Activated CD8-positive, alpha-beta memory T cell treated with anti-CD3 and anti-CD28 coated beads for 1 hour (primary cell): Measurements from ENCODE around the gene TSPAN32.
"Not testable (repeated sequence)": the region's sequence is repeated elsewhere in the genome, so short reads cannot be mapped to it uniquely, and the experiment has no call there.

ENCODE experiments used
- DNase-seq, 2 donors: peaks; one replicate each; pipeline ENCODE4 v3.0.0-alpha.2; 2020; ENCODE audit warnings: low read depth in 1 of 2; ENCODE audit errors: extremely low read depth in 1 of 2

TSPAN32 gene

GRCh38 chr11:2332569-2332968, 30.8 kb downstream of the TSPAN32 start:
- DNase-seq, result not testable (repeated sequence)

- DNase-seq, result not testable (repeated sequence)
Measured at GRCh38 chr11:2333486-2334205, 31.8 kb downstream of the TSPAN32 start.

GRCh38 chr11:2335286-2335685, 33.5 kb downstream of the TSPAN32 start:
- not testable (repeated sequence) for DNase-seq

GRCh38 chr11:2338760-2339159, 36.9 kb downstream of the TSPAN32 start:
- not testable (repeated sequence) for DNase-seq

GRCh38 chr11:2342557-2342956, 40.7 kb downstream of the TSPAN32 start:
- DNase-seq, result no peak

- DNase-seq, result no peak
Measured at GRCh38 chr11:2342981-2343380, 41.2 kb downstream of the TSPAN32 start.

- DNase-seq, result no peak
Measured at GRCh38 chr11:2343502-2343901, 41.7 kb downstream of the TSPAN32 start.

GRCh38 chr11:2345050-2345449, 43.2 kb downstream of the TSPAN32 start:
- DNase-seq, result no peak

GRCh38 chr11:2346014-2346413, 44.2 kb downstream of the TSPAN32 start:
- no peak for DNase-seq

- DNase-seq, result no peak
Measured at GRCh38 chr11:2346586-2347307, 44.9 kb downstream of the TSPAN32 start.

- DNase-seq, result no peak
Measured at GRCh38 chr11:2347308-2347830, 45.6 kb downstream of the TSPAN32 start.

- no peak for DNase-seq
Measured at GRCh38 chr11:2348986-2349385, 47.2 kb downstream of the TSPAN32 start.

- no peak for DNase-seq
Measured at GRCh38 chr11:2351701-2352100, 49.9 kb downstream of the TSPAN32 start.

GRCh38 chr11:2352420-2352819, 50.6 kb downstream of the TSPAN32 start:
- DNase-seq, result no peak

- no peak for DNase-seq
Measured at GRCh38 chr11:2355000-2355644, 53.3 kb downstream of the TSPAN32 start.

GRCh38 chr11:2357246-2357645, 55.4 kb downstream of the TSPAN32 start:
- DNase-seq, result no peak

GRCh38 chr11:2357651-2358050, 55.8 kb downstream of the TSPAN32 start:
- DNase-seq, result not testable (repeated sequence)

- no peak for DNase-seq
Measured at GRCh38 chr11:2358754-2359442, 57.1 kb downstream of the TSPAN32 start.

- DNase-seq, result no peak
Measured at GRCh38 chr11:2359557-2359956, 57.7 kb downstream of the TSPAN32 start.

- no peak for DNase-seq
Measured at GRCh38 chr11:2360081-2360642, 58.3 kb downstream of the TSPAN32 start.

GRCh38 chr11:2361565-2361964, 59.8 kb downstream of the TSPAN32 start:
- DNase-seq, result no peak
